Measurements from ENCODE around the gene PRDM12.

DNA sequence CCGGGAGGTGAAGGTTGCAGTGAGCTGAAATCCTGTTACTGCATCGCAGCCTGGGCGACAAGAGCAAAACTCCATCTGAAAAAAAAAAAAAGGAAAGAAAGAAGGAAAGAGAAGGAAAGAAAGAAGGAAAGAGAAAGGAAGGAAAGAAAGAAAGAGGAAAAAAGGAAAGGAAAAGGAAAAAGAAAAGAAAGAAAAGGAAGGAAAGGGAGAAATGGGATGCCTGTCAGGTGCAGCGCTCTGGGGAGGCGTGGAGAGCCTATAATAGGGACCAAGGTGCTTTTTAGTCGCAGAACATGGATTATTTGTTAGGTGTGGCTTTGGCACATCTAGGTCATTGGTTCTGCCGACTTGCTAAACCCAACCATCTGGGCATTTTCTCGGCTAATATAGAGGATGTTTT, 47.1 kb downstream of the PRDM12 start:
- TF ChIP-seq CTCF (IDR thresholded peaks at IDR 0.05; ENCODE audit: borderline replicate concordance, extremely low read depth, low read length, poor library complexity, severe bottlenecking) (no peak), EZH2 (IDR thresholded peaks at IDR 0.05; ENCODE audit: borderline replicate concordance, low read depth, low read length, severe bottlenecking) (no peak)

All from DND-41 (cell line).